Measurements from ENCODE around the gene ADGRF5.

DNA sequence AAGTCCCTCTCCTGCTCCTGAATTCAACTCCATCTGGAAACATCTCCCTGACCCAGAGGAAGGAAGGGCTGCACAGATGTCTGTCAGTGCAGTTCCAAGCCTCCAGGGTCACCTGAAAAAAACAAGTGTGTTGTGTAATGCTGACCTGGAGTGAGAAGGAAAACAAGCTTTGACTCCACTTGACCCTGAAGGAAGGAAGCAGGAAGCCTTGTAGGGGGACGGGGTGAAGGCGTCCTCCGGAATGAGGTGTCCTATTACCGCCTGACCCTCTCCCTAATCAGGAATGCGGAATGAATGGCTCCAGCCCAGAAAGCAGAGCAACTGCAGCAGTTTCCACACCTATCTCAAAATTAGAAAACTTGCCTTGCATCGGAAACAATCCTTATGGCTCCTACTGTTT, 13.9 kb upstream of the ADGRF5 start:
- TF ChIP-seq, protein P1, sequence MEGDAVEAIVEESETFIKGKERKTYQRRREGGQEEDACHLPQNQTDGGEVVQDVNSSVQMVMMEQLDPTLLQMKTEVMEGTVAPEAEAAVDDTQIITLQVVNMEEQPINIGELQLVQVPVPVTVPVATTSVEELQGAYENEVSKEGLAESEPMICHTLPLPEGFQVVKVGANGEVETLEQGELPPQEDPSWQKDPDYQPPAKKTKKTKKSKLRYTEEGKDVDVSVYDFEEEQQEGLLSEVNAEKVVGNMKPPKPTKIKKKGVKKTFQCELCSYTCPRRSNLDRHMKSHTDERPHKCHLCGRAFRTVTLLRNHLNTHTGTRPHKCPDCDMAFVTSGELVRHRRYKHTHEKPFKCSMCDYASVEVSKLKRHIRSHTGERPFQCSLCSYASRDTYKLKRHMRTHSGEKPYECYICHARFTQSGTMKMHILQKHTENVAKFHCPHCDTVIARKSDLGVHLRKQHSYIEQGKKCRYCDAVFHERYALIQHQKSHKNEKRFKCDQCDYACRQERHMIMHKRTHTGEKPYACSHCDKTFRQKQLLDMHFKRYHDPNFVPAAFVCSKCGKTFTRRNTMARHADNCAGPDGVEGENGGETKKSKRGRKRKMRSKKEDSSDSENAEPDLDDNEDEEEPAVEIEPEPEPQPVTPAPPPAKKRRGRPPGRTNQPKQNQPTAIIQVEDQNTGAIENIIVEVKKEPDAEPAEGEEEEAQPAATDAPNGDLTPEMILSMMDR (IDR thresholded peaks at IDR 0.05; ENCODE audit: poor library complexity) = no peak
- TF ChIP-seq EZH2phosphoT487 (IDR thresholded peaks at IDR 0.05; ENCODE audit: low read depth, severe bottlenecking, unreplicated experiment) = no peak

Data from hepatocyte (in vitro differentiated cells).